ENCODE data around the gene PITPNM3.
A peak's percentile ranks its signal among the peaks of the same experiment; 100 is the strongest.

Gene PITPNM3

DNA sequence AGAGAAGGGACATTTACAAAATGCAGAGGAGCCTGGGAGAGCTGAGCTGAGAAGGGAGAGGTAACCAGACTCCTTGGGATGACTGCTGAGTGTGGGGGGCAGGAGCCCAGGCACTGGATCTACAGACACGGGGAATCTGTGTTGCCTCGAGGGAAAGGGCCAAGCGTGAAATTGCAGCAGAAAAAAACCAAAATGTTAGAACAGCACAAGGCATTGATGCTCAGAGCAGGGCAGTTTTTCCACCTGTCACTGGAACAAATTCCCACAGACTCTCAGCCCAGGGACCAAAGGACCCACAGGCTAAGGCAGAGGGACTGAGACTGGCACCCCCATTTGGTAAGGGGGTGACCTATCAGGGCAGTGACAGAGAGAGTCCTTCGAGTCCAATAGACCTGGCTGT, 2.0 kb downstream of the PITPNM3 start:
- Mint-ChIP-seq H3K4me3 (peak overlapping the region; percentile 77 to 87 (median 84)), H3K9me3 (no peaks in the 10 kb centered on the region), H3K27ac (peak overlapping the region; percentile 59 to 81 (median 67)), H3K4me1 (peaks cover 44% of the 10 kb centered on the region), H3K27me3 (ENCODE audit: low read depth) (peaks cover 50% of the 10 kb centered on the region), H3K36me3 (ENCODE audit: low read depth) (no peaks in the 10 kb centered on the region)
- TF ChIP-seq, protein P1, sequence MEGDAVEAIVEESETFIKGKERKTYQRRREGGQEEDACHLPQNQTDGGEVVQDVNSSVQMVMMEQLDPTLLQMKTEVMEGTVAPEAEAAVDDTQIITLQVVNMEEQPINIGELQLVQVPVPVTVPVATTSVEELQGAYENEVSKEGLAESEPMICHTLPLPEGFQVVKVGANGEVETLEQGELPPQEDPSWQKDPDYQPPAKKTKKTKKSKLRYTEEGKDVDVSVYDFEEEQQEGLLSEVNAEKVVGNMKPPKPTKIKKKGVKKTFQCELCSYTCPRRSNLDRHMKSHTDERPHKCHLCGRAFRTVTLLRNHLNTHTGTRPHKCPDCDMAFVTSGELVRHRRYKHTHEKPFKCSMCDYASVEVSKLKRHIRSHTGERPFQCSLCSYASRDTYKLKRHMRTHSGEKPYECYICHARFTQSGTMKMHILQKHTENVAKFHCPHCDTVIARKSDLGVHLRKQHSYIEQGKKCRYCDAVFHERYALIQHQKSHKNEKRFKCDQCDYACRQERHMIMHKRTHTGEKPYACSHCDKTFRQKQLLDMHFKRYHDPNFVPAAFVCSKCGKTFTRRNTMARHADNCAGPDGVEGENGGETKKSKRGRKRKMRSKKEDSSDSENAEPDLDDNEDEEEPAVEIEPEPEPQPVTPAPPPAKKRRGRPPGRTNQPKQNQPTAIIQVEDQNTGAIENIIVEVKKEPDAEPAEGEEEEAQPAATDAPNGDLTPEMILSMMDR (IDR thresholded peaks at IDR 0.05; ENCODE audit: unreplicated experiment in 3 of 3): no peak

DNA sequence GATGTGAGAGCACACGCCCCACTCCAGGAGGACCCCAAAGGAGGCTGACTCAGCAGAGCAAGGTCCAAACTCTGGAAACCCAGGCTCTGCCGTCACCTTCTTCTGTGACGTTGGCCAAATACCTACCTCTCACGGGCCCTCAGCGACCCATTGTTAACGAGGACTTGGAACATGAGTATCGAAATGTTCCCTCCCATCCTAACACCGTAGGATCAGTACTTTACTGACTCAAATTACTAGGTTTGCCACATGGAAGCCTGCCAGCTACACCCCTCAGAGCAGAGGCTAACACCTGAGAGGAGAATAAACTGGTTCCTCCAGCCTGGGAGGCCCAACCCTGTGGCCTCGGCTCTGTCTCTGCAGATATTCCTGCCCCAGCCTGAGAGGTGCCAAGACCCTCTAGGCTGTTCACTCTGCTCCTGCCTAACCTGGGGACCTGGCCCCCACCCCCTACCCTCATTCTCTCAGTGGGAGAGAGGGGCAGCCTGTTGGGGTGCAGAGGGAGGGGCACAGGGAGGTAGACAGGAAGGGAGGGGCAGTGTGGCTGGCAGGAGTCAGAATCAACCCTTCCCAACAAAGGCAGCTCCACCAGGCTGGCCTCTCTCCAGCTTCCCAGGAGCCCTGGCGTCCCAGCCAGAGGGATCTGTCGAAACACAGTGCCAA, 4.4 kb downstream of the PITPNM3 start:
- H3K27ac Mint-ChIP-seq: peak overlapping the region; percentile 34 to 80 (median 64)
- peaks cover 48% of the 10 kb centered on the region for H3K4me1 Mint-ChIP-seq
- H3K36me3 Mint-ChIP-seq (ENCODE audit: low read depth): no peaks in the 10 kb centered on the region
- no peaks in the 10 kb centered on the region for H3K9me3 Mint-ChIP-seq
- peak overlapping the region in 2 of 3 experiments; percentile 31 to 67 for H3K4me3 Mint-ChIP-seq
- TF ChIP-seq, protein P1 (IDR thresholded peaks at IDR 0.05; ENCODE audit: unreplicated experiment in 3 of 3): no peak
- H3K27me3 Mint-ChIP-seq (ENCODE audit: low read depth): peaks cover 53% of the 10 kb centered on the region

- Mint-ChIP-seq H3K27me3 (ENCODE audit: low read depth) (peaks cover 49% of the 10 kb centered on the region), H3K4me3 (no peak overlapping the region), H3K27ac (no peak overlapping the region), H3K9me3 (no peaks in the 10 kb centered on the region), H3K4me1 (peaks cover 45% of the 10 kb centered on the region), H3K36me3 (ENCODE audit: low read depth) (no peaks in the 10 kb centered on the region)
- TF ChIP-seq, protein P1 (IDR thresholded peaks at IDR 0.05; ENCODE audit: unreplicated experiment in 3 of 3): no peak
Measured at GRCh38 chr17:6551356-6551755, 5.0 kb downstream of the PITPNM3 start.

- Mint-ChIP-seq H3K4me3 (no peak overlapping the region), H3K27ac (no peak overlapping the region), H3K36me3 (ENCODE audit: low read depth) (no peaks in the 10 kb centered on the region), H3K9me3 (no peaks in the 10 kb centered on the region), H3K4me1 (peaks cover 53% of the 10 kb centered on the region), H3K27me3 (ENCODE audit: low read depth) (peaks cover 38% of the 10 kb centered on the region)
- TF ChIP-seq, protein P1 (IDR thresholded peaks at IDR 0.05; ENCODE audit: unreplicated experiment in 3 of 3): no peak
Measured at GRCh38 chr17:6549384-6550036, 6.8 kb downstream of the PITPNM3 start.

DNA sequence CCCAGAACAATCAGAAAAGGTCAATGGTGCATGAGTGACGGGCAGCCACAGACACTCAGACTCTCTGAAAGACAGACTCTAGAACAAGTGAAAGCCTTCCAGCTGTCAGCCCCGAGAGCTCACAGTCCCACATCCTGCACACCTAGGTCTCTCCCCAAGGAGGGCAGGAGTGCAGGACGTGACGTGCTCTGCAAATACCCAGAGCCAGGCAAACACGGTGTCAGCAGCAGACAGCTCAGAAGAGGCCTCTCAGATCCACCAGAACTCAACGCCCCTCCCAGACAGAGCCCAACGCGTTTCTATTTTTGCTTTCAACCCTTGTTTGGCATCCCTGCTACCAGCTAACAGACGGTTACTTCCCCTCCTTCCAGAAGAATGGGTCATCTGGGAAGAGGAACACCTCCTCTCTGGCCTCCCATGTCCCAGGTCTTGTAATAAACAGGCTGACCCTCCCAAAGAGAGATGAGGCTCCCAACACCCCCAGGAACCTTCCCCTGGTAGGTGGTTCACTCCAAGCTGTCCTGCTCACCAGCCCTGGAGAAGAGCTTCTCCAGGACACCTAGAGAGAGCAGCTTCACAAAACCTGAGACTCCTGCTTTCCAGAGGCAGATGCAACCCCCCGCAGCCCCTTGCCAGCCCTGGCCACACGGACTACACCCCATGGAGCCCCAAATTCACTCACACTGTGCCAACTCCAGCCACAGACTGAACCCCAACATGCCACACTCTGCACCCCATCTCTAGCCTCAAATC, 7.6 kb downstream of the PITPNM3 start:
- Mint-ChIP-seq H3K27ac (peak overlapping the region in 1 of 3 experiments; percentile 54), H3K4me3 (peak overlapping the region in 1 of 3 experiments; percentile 37), H3K27me3 (ENCODE audit: low read depth) (peaks cover 30% of the 10 kb centered on the region), H3K4me1 (peaks cover 48% of the 10 kb centered on the region), H3K36me3 (ENCODE audit: low read depth) (no peaks in the 10 kb centered on the region), H3K9me3 (no peaks in the 10 kb centered on the region)
- TF ChIP-seq, protein P1 (IDR thresholded peaks at IDR 0.05; ENCODE audit: unreplicated experiment in 3 of 3): no peak

Measured in nephron (organoid).